ENCODE results near the gene ACY1. TPM values are rescaled to one million over a fixed set of nuclear protein-coding genes. Genes with fewer than 3 reads are reported as not detected.

Gene ACY1
- total and polyA plus RNA-seq, 10 of the 15 experiments (the other 5 are each of a cell fraction or from before 2014, with no cell fraction given): 18.5 to 42.2 (median 27.8) TPM

DNA sequence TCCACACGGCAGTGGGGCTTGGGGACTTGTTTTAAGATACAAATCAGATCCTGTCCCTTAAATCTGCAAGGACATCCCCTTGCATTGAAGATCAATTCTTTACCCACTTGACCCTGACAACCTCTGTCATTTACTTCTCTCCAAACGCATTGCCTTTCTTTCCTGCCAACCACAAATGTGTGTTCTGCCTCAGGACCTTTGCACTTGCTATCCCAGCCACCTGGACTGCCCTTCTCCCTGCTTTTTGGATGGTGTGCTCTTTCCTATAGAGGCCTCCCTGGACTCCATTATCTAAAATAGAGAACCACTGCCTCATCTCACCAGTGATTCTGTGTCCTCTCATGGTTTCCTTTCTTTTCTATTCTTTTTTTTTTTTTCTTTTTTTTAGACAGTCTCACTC lies 13.8 kb downstream of the ACY1 start:
- intact Hi-C loops (cut with micrococcal nuclease; ENCODE audit: unreplicated experiment): loop anchor here (2.0 kb wide), 1 partner anchor 54 kb away; the partner anchor contains the start of gene PARP3
- SMC1A ChIA-PET (ENCODE audit: uncharacterized antibody, unreplicated experiment): no interaction called here

More for the DNA sequence above, 13.8 kb downstream of the ACY1 start:
- RAD21 ChIA-PET (ENCODE audit: unreplicated experiment): no interaction called here
- Histone ChIP-seq H3K4me3 (no peak overlapping the region), H3K27ac (ENCODE audit: control insufficient read depth, insufficient read depth) (no peak overlapping the region), H3K4me2 (ENCODE audit: control insufficient read depth, insufficient read depth) (no peak overlapping the region), H3K9me3 (replicated peaks; ENCODE audit: control insufficient read depth, insufficient read depth, low read length) (no peaks in the 10 kb centered on the region), H3K9ac (ENCODE audit: control insufficient read depth, insufficient read depth, low read length) (no peak overlapping the region), H3K27me3 (replicated peaks in 1 of 2; ENCODE audit: control insufficient read depth in 2 of 2, insufficient read depth in 2 of 2, low read length in 1 of 2) (no peaks in the 10 kb centered on the region; a peak in 1 of 4 replicates), H3K4me1 (ENCODE audit: control insufficient read depth, insufficient read depth, low read length) (peaks cover 14% of the 10 kb centered on the region), H3K36me3 (ENCODE audit: control insufficient read depth in 2 of 2, insufficient read depth in 2 of 2, low read length in 1 of 2) (peaks cover 12 to 16% of the 10 kb centered on the region in 2 experiments), H4K20me1 (ENCODE audit: control insufficient read depth, insufficient read depth) (0 out of 2 replicates have a peak, but pooled peaks cover 2% of the 10 kb centered on the region), H3K79me2 (ENCODE audit: control insufficient read depth, insufficient read depth, low read length) (peaks cover 30% of the 10 kb centered on the region), H2AFZ (ENCODE audit: control insufficient read depth, low read depth, low read length) (no peak overlapping the region)
- no TSS peak for BruUV-seq (replicated peaks)
- CTCF ChIA-PET: interaction anchor here (1.0 to 1.5 kb wide), 2 partner anchors 56 to 415 kb away, joined by 4 to 5 read pairs; partner anchors contain the start of gene RRP9
- POLR2A ChIA-PET: interaction anchor here (0.6 to 0.7 kb wide), 2 partner anchors 9 to 55 kb away, joined by 3 to 5 read pairs; no protein-coding TSS in a partner anchor
- no peak for FAIRE-seq
- in situ Hi-C loops (cut with MboI): no loop called here
- ATAC-seq: no peak
- TF ChIP-seq ASH2L (IDR thresholded peaks at IDR 0.05; ENCODE audit: borderline replicate concordance, low read depth) (no peak), FOXK2 (IDR thresholded peaks at IDR 0.05) (no peak), JUNB (IDR thresholded peaks at IDR 0.05) (no peak), STAT1 (conservative IDR thresholded peaks at IDR 0.05) (no peak), HDAC6 (IDR thresholded peaks at IDR 0.05; ENCODE audit: unreplicated experiment) (no peak), BCL11A (IDR thresholded peaks at IDR 0.05; ENCODE audit: low read depth, low read length) (no peak), ZBED1 (IDR thresholded peaks at IDR 0.05; ENCODE audit: borderline replicate concordance) (no peak), EZH2 (IDR thresholded peaks at IDR 0.05; ENCODE audit: borderline replicate concordance, control insufficient read depth, low read depth, low read length) (no peak), KDM1A (IDR thresholded peaks at IDR 0.05; ENCODE audit: borderline replicate concordance) (no peak), TAF1 (IDR thresholded peaks at IDR 0.05; ENCODE audit: borderline replicate concordance, low read depth, low read length) (no peak), EGR1 (IDR thresholded peaks at IDR 0.05; ENCODE audit: borderline replicate concordance in 1 of 2, low read depth in 2 of 2, low read length in 2 of 2) (no peak)
- TF ChIP-seq, protein P1, sequence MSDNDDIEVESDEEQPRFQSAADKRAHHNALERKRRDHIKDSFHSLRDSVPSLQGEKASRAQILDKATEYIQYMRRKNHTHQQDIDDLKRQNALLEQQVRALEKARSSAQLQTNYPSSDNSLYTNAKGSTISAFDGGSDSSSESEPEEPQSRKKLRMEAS (IDR thresholded peaks at IDR 0.05; ENCODE audit: low read depth, low read length): no peak
- TF ChIP-seq, protein P2, sequence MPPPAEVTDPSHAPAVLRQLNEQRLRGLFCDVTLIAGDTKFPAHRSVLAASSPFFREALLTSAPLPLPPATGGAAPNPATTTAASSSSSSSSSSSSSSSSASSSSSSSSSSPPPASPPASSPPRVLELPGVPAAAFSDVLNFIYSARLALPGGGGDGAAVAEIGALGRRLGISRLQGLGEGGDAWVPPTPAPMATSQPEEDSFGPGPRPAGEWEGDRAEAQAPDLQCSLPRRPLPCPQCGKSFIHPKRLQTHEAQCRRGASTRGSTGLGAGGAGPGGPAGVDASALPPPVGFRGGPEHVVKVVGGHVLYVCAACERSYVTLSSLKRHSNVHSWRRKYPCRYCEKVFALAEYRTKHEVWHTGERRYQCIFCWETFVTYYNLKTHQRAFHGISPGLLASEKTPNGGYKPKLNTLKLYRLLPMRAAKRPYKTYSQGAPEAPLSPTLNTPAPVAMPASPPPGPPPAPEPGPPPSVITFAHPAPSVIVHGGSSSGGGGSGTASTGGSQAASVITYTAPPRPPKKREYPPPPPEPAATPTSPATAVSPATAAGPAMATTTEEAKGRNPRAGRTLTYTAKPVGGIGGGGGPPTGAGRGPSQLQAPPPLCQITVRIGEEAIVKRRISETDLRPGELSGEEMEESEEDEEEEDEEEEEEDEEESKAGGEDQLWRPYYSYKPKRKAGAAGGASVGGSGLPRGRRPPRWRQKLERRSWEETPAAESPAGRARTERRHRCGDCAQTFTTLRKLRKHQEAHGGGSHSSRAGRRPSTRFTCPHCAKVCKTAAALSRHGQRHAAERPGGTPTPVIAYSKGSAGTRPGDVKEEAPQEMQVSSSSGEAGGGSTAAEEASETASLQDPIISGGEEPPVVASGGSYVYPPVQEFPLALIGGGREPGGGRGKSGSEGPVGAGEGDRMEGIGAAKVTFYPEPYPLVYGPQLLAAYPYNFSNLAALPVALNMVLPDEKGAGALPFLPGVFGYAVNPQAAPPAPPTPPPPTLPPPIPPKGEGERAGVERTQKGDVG (CRISPR knock-in tag; IDR thresholded peaks at IDR 0.05): no peak
- TF ChIP-seq, protein P3, sequence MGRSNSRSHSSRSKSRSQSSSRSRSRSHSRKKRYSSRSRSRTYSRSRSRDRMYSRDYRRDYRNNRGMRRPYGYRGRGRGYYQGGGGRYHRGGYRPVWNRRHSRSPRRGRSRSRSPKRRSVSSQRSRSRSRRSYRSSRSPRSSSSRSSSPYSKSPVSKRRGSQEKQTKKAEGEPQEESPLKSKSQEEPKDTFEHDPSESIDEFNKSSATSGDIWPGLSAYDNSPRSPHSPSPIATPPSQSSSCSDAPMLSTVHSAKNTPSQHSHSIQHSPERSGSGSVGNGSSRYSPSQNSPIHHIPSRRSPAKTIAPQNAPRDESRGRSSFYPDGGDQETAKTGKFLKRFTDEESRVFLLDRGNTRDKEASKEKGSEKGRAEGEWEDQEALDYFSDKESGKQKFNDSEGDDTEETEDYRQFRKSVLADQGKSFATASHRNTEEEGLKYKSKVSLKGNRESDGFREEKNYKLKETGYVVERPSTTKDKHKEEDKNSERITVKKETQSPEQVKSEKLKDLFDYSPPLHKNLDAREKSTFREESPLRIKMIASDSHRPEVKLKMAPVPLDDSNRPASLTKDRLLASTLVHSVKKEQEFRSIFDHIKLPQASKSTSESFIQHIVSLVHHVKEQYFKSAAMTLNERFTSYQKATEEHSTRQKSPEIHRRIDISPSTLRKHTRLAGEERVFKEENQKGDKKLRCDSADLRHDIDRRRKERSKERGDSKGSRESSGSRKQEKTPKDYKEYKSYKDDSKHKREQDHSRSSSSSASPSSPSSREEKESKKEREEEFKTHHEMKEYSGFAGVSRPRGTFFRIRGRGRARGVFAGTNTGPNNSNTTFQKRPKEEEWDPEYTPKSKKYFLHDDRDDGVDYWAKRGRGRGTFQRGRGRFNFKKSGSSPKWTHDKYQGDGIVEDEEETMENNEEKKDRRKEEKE (IDR thresholded peaks at IDR 0.05): no peak
- WGBS (ENCODE audit: insufficient coverage, insufficient replicate concordance, low lambda C conversion rate, missing lambda C conversion rate): 44% methylated on average over 2 of the region's 2 CpGs
- DNase-seq (ENCODE audit: low read depth, low spot score): no peak

All from GM12878 (cell line).